ENCODE data around the gene TREML1. TPM values are rescaled to one million over a fixed set of nuclear protein-coding genes. Genes with fewer than 3 reads are reported as not detected.

Gene TREML1
- total and polyA plus RNA-seq, 2 of the 8 experiments (the other 6 are each of a cell fraction or from before 2014, with no cell fraction given): 0.08 TPM; not detected in 1

DNA sequence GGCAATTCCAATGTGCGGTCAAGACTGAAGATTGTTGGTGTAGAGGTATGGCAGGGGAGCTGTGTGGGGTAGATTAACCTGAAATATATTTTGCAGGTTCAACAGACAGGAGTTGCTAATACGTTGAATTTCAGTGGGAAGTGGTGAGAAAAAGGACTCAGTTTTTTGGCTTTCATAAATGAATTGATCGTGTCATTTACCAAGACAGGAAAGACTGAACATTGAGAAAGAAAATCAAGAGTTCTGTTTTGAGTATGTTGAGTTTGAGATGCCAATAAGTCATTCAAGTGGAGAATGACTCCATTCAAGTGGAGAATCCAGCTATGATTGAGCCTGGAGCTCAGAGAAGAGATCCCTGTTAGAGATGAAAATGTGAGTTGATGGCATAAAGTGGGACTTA lies 50.3 kb downstream of the TREML1 start (continued):
- TF ChIP-seq BCL11A (IDR thresholded peaks at IDR 0.05; ENCODE audit: low read depth in 2 of 2, low read length in 2 of 2): no peak
- TF ChIP-seq SP4 (IDR thresholded peaks at IDR 0.05; ENCODE audit: low read length): no peak
- no peak for TF ChIP-seq SIX5 (IDR thresholded peaks at IDR 0.05; ENCODE audit: low read depth, low read length)
